ENCODE measurements around the gene LUC7L3. TPM values are rescaled to one million over a fixed set of nuclear protein-coding genes. Genes with fewer than 3 reads are reported as not detected.

The LUC7L3 gene
- polyA plus RNA-seq, 3 donors: 14.6 to 49.8 (median 17.1) TPM

- H3K27ac Mint-ChIP-seq: no peak overlapping the region
- peaks cover 2% of the 10 kb centered on the region for H3K4me1 Mint-ChIP-seq
- Histone ChIP-seq H3K9ac (ENCODE audit: insufficient read depth, low read length, poor library complexity, severe bottlenecking) (no peak overlapping the region), H3K27me3 (ENCODE audit: control insufficient read depth in 2 of 2, insufficient read depth in 2 of 2, low read length in 2 of 2) (no peaks in the 10 kb centered on the region), H3K79me2 (ENCODE audit: insufficient read depth, low read length) (no peaks in the 10 kb centered on the region), H3K27ac (ENCODE audit: low read depth in 1 of 2, low read length in 2 of 2) (no peak overlapping the region), H4K20me1 (ENCODE audit: insufficient read depth, low read length) (peaks cover 23% of the 10 kb centered on the region), H3K4me1 (ENCODE audit: control insufficient read depth in 1 of 2, insufficient read depth in 2 of 2, low read length in 2 of 2) (no peaks in the 10 kb centered on the region), H3K9me3 (replicated peaks in 1 of 2; ENCODE audit: control insufficient read depth in 1 of 2, insufficient read depth in 1 of 2, low read length in 2 of 2) (no peaks in the 10 kb centered on the region), H3K4me3 (replicated peaks in 1 of 3; ENCODE audit: low read depth in 2 of 3, low read length in 3 of 3) (no peak overlapping the region), H3K36me3 (replicated peaks in 1 of 2; ENCODE audit: control insufficient read depth in 1 of 2, insufficient read depth in 2 of 2, low read length in 2 of 2) (peaks cover 53 to 69% of the 10 kb centered on the region in 2 donors), H2AFZ (ENCODE audit: insufficient read depth, low read depth, low read length, poor library complexity, severe bottlenecking) (no peak overlapping the region), H3K4me2 (replicated peaks; ENCODE audit: extremely low read depth, low read length, poor library complexity, severe bottlenecking) (no peak overlapping the region)
- H3K4me3 Mint-ChIP-seq: no peak overlapping the region
- H3K27me3 Mint-ChIP-seq (ENCODE audit: low read depth in 3 of 3): no peaks in the 10 kb centered on the region
- no peaks in the 10 kb centered on the region for H3K9me3 Mint-ChIP-seq
- TF ChIP-seq CTCF (IDR thresholded peaks at IDR 0.05): no peak
- DNase-seq: no peak
- H3K36me3 Mint-ChIP-seq: peaks cover 50 to 59% of the 10 kb centered on the region in 2 donors
- 100% methylated on average over 1 of the region's 5 CpGs for WGBS (ENCODE audit: insufficient coverage)
- intact Hi-C loops (cut with micrococcal nuclease): no loop called here
Observed at GRCh38 chr17:50693036-50693682, 26.2 kb upstream of the LUC7L3 start.

GRCh38 chr17:50696365-50696879 is 23.0 kb upstream of the LUC7L3 start:
- TF ChIP-seq CTCF (IDR thresholded peaks at IDR 0.05): no peak
- no peaks in the 10 kb centered on the region for H3K9me3 ChIP-seq (replicated peaks in 1 of 2; ENCODE audit: control insufficient read depth in 1 of 2, insufficient read depth in 1 of 2, low read length in 2 of 2)
- H3K9me3 Mint-ChIP-seq: no peaks in the 10 kb centered on the region
- H3K36me3 ChIP-seq (replicated peaks in 1 of 2; ENCODE audit: control insufficient read depth in 1 of 2, insufficient read depth in 2 of 2, low read length in 2 of 2): peaks cover 74 to 100% of the 10 kb centered on the region in 2 donors
- 100% methylated on average over 1 of the region's 3 CpGs for WGBS (ENCODE audit: insufficient coverage)
- intact Hi-C loops (cut with micrococcal nuclease): no loop called here
- H2AFZ ChIP-seq (ENCODE audit: insufficient read depth, low read depth, low read length, poor library complexity, severe bottlenecking): no peak overlapping the region
- no peak overlapping the region for H3K27ac ChIP-seq (ENCODE audit: low read depth in 1 of 2, low read length in 2 of 2)
- H3K9ac ChIP-seq (ENCODE audit: insufficient read depth, low read length, poor library complexity, severe bottlenecking): no peak overlapping the region
- no peaks in the 10 kb centered on the region for H3K4me1 ChIP-seq (ENCODE audit: control insufficient read depth in 1 of 2, insufficient read depth in 2 of 2, low read length in 2 of 2)
- no peak overlapping the region for H3K4me3 ChIP-seq (replicated peaks in 1 of 3; ENCODE audit: low read depth in 2 of 3, low read length in 3 of 3)
- DNase-seq: no peak
- H3K4me3 Mint-ChIP-seq: no peak overlapping the region
- no peaks in the 10 kb centered on the region for H3K27me3 Mint-ChIP-seq (ENCODE audit: low read depth in 3 of 3)
- no peak overlapping the region for H3K27ac Mint-ChIP-seq
- peaks cover 2% of the 10 kb centered on the region for H3K4me1 Mint-ChIP-seq
- no peak overlapping the region for H3K4me2 ChIP-seq (replicated peaks; ENCODE audit: extremely low read depth, low read length, poor library complexity, severe bottlenecking)
- H3K27me3 ChIP-seq (ENCODE audit: control insufficient read depth in 2 of 2, insufficient read depth in 2 of 2, low read length in 2 of 2): no peaks in the 10 kb centered on the region
- no peaks in the 10 kb centered on the region for H3K79me2 ChIP-seq (ENCODE audit: insufficient read depth, low read length)
- peaks cover 34% of the 10 kb centered on the region for H4K20me1 ChIP-seq (ENCODE audit: insufficient read depth, low read length)
- peaks cover 77 to 83% of the 10 kb centered on the region in 2 donors for H3K36me3 Mint-ChIP-seq

Measured in CD14-positive monocyte (primary cell).